Measurements from ENCODE around the gene KLHDC9. TPM values are rescaled to one million over a fixed set of nuclear protein-coding genes. Genes with fewer than 3 reads are reported as not detected.
"Not testable (repeated sequence)": the region's sequence is repeated elsewhere in the genome, so short reads cannot be mapped to it uniquely, and the experiment has no call there.

The KLHDC9 gene
- total RNA-seq, 1 donor, result 2.2 TPM

DNA sequence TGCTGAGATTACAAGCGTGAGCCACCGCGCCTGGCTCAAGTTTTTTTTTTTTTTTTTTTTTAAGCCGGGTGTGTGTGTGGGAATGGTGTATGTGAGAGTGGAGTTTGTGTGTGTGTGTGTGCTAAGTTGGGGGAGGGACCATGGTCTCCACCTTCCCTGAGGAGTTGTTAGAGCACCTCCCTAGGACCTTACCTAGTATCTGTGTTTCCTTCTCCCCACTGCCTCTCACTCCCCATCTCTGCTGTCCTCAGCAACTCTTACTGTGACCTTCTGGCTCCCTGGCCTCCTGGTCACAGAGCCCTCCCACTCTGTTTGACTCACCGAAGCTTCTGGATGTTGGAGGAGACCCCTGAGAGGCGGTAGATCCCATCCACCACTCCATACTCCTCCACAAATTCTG lies 38.9 kb upstream of the KLHDC9 start:
- H3K4me3 ChIP-seq (ENCODE audit: low read depth, low read length), result no peak overlapping the region
- DNase-seq (ENCODE audit: low read depth), result no peak
- TF ChIP-seq, protein P1, sequence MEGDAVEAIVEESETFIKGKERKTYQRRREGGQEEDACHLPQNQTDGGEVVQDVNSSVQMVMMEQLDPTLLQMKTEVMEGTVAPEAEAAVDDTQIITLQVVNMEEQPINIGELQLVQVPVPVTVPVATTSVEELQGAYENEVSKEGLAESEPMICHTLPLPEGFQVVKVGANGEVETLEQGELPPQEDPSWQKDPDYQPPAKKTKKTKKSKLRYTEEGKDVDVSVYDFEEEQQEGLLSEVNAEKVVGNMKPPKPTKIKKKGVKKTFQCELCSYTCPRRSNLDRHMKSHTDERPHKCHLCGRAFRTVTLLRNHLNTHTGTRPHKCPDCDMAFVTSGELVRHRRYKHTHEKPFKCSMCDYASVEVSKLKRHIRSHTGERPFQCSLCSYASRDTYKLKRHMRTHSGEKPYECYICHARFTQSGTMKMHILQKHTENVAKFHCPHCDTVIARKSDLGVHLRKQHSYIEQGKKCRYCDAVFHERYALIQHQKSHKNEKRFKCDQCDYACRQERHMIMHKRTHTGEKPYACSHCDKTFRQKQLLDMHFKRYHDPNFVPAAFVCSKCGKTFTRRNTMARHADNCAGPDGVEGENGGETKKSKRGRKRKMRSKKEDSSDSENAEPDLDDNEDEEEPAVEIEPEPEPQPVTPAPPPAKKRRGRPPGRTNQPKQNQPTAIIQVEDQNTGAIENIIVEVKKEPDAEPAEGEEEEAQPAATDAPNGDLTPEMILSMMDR (IDR thresholded peaks at IDR 0.05; ENCODE audit: insufficient read depth, low read depth, low read length), result no peak

DNA sequence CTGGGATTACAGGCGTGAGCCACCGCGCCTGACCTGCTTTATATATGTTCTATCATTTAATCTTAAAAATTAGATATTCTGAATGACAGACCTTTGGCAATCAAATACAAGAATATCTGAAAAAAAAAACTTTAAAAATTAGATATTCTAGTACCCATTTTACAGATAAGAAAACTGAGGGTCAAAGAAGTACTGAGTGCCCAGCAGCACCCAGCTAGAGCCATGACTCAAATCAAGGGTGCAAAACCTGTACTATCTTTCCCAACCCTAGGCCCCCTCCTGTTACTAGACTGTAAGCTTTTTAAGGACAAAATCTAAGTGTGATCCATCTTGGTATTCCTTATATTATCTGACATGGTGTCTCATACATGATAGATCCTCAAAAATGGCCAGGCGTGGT lies 36.7 kb upstream of the KLHDC9 start:
- no peak overlapping the region for H3K4me3 ChIP-seq (ENCODE audit: low read depth, low read length)
- TF ChIP-seq, protein P1 (IDR thresholded peaks at IDR 0.05; ENCODE audit: insufficient read depth, low read depth, low read length), result no peak
- DNase-seq (ENCODE audit: low read depth), result no peak

DNA sequence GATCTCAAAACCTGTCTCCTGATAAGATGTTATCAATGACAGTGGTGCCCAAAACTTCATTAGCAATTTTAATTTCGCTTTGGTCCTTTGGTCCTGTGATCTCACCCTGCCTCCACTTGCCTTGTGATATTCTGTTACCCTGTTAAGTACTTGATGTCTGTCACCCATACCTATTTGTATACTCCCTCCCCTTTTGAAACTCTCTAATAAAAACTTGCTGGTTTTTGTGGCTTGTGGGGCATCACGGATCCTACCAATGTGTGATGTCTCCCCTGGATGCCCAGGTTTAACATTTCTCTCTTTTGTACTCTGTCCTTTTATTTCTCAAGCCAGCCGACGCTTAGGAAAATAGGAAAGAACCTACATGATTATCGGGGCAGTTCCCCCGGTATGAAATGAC lies 34.2 kb upstream of the KLHDC9 start:
- not testable (repeated sequence) for DNase-seq (ENCODE audit: low read depth); H3K4me3 ChIP-seq (ENCODE audit: low read depth, low read length)

DNA sequence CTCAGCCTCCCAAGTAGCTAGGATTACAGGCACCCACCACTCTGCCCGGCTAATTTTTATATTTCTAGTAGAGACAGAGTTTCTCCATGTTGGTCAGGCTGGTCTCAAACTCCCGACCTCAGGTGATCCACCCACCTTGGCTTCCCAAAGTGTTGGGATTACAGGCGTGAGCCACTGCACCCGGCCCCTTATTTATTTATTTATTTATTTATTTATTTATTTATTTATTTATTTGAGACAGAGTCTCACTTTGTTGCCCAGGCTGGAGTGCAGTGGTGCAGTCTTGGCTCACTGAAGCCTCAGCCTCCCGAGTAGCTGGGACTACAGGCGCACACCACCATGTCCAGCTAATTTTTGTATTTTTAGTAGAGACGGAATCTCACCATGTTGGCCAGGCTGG lies 32.5 kb upstream of the KLHDC9 start:
- DNase-seq (ENCODE audit: low read depth); H3K4me3 ChIP-seq (ENCODE audit: low read depth, low read length): not testable (repeated sequence)

DNA sequence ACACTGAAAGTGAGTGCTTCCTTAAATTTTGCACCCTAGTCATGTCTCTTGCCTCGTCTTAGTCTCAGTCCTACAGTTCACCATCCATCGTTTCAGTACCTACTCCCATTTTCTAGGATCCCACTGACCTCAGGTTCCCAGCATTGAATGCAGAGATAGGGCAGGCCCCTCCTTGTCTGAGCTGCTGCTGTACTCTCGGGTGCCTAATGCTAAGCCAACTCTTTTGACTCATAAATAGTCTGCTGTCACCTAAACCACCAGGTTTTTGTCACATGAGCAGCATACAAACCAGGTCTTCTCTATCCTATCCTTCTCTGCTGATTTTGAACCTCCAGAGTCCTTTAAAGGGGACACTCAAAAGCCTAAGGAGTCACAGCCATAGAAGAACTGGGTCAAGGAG lies 31.5 kb upstream of the KLHDC9 start:
- TF ChIP-seq, protein P1 (IDR thresholded peaks at IDR 0.05; ENCODE audit: insufficient read depth, low read depth, low read length), result no peak
- H3K4me3 ChIP-seq (ENCODE audit: low read depth, low read length), result no peak overlapping the region
- no peak for DNase-seq (ENCODE audit: low read depth)

DNA sequence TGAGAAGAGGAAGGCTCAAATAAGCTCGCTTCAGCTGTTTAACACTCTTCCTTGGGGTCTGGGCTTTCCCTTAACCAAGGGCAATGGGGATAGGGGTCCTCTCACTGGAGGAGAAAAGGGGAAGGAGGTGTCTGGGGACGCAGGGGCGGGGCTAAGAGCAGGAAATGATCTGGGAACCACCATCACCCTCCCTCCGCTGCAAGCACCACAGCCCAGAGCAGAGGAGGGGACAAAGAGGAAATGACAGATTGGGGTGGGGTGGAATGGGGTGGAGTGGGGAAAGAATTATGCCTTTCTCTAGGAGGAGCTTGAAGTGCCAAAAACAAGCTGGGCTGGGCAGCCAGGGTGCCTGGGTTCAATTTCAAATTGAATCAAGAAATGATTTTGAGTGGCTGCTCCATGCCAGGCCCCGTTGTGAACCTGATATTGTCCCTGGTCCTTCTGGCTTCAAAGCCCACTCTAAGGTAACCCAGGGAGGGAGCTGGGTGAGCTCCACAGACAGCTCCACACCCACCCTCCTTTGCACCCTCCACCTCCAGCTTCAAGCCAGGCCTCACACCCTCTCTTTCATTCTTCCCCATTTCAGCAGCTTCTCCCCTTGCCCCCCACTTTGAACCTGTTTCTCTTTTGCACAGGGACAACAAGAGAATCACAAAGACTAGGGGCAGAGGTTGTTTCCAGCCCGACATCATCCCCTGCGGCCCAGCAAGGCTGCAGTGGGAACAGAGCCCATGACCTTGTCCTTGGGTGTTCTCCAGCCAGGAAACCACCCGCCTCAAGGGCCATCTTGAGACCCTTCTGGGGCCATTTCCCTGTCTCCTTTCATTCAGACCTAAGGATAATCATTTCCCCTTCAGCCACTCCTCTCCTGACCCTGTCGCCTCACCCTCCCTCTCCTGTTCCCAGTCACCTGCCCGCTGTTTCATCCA lies 29.6 kb upstream of the KLHDC9 start:
- H3K4me3 ChIP-seq (ENCODE audit: low read depth, low read length), result no peak overlapping the region
- no peak for DNase-seq (ENCODE audit: low read depth)
- TF ChIP-seq, protein P1 (IDR thresholded peaks at IDR 0.05; ENCODE audit: insufficient read depth, low read depth, low read length), result no peak

DNA sequence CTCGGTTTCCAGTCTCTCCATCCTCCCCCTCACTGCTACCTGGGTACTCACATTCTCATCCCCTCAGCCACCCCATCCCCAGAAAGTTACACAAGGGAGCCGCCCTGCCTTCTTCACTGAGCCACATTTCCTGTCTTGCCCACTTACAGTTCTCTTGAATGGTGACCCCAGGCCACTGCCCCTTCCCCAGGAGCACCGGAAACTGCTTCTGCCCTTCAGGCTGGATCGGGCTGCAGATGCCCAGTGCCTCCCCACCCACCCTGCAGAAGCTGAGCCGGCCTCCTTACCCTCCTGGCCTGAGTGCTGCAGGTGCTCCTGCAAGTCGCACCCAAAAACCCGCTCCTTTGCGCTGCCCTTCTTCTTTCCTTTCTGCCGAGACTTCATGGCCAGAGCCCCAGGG lies 28.9 kb upstream of the KLHDC9 start:
- no peak overlapping the region for H3K4me3 ChIP-seq (ENCODE audit: low read depth, low read length)
- DNase-seq (ENCODE audit: low read depth), result no peak
- TF ChIP-seq, protein P1 (IDR thresholded peaks at IDR 0.05; ENCODE audit: insufficient read depth, low read depth, low read length), result no peak

DNA sequence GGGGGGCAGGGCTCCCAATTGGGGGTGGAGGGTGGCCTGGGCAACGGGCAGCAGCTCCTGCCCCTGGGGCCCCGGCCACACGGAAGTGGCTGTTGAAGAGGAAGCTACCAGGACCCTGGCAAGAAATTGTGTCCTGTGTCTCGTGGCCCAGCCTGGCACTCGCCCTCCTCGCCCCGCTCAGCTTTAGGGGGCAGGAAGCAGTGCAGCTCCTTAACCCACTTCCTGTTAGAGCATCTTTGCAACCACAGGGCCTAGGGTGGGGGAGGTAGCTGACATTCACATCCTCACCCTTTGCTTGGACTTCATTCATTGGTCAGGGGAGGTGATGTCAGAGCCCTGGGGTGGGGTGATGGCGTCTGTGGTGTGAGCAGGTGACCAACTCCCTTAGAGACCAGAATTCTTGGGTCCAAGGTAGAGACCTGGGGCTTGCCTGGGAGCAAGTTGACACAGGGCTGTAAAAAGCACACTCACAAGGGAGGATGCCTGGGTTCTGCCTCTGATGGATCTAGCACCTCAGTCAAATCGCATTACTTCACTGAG lies 28.4 kb upstream of the KLHDC9 start, which contains the start of gene ARHGAP30:
TSS of gene ARHGAP30 (minus strand) at position 161 of the 540 bp plus-strand sequence. CDS start 267 bp downstream, outside the sequence.
- TF ChIP-seq, protein P1 (IDR thresholded peaks at IDR 0.05; ENCODE audit: insufficient read depth, low read depth, low read length), result no peak
- H3K4me3 ChIP-seq (ENCODE audit: low read depth, low read length), result no peak within 1 kb of the TSS
- no peak for DNase-seq (ENCODE audit: low read depth)
